Measurements from ENCODE around the gene GPC5. TPM values are rescaled to one million over a fixed set of nuclear protein-coding genes. Genes with fewer than 3 reads are reported as not detected.

The GPC5 gene
- total RNA-seq, 1 donor from 2014 or later = 0.57 TPM

- Mint-ChIP-seq H3K27me3 (no peaks in the 10 kb centered on the region), H3K27ac (no peak overlapping the region), H3K36me3 (ENCODE audit: insufficient read depth) (no peaks in the 10 kb centered on the region), H3K9me3 (ENCODE audit: low read depth) (no peaks in the 10 kb centered on the region), H3K4me1 (ENCODE audit: low read depth) (no peaks in the 10 kb centered on the region), H3K4me3 (ENCODE audit: low read depth) (no peak overlapping the region)
- DNase-seq (ENCODE audit: low spot score, unreplicated experiment) = no peak
- TF ChIP-seq, protein P1, sequence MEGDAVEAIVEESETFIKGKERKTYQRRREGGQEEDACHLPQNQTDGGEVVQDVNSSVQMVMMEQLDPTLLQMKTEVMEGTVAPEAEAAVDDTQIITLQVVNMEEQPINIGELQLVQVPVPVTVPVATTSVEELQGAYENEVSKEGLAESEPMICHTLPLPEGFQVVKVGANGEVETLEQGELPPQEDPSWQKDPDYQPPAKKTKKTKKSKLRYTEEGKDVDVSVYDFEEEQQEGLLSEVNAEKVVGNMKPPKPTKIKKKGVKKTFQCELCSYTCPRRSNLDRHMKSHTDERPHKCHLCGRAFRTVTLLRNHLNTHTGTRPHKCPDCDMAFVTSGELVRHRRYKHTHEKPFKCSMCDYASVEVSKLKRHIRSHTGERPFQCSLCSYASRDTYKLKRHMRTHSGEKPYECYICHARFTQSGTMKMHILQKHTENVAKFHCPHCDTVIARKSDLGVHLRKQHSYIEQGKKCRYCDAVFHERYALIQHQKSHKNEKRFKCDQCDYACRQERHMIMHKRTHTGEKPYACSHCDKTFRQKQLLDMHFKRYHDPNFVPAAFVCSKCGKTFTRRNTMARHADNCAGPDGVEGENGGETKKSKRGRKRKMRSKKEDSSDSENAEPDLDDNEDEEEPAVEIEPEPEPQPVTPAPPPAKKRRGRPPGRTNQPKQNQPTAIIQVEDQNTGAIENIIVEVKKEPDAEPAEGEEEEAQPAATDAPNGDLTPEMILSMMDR (IDR thresholded peaks at IDR 0.05; ENCODE audit: unreplicated experiment) = no peak
These were observed 27.9 kb upstream of the GPC5 start for GRCh38 chr13:91370501-91370900.

- DNase-seq (ENCODE audit: low spot score, unreplicated experiment) = no peak
- H3K27me3 Mint-ChIP-seq = no peaks in the 10 kb centered on the region
- no peak overlapping the region for H3K4me3 Mint-ChIP-seq (ENCODE audit: low read depth)
- H3K9me3 Mint-ChIP-seq (ENCODE audit: low read depth) = no peaks in the 10 kb centered on the region
- H3K4me1 Mint-ChIP-seq (ENCODE audit: low read depth) = no peaks in the 10 kb centered on the region
- TF ChIP-seq, protein P1 (IDR thresholded peaks at IDR 0.05; ENCODE audit: unreplicated experiment) = no peak
- H3K27ac Mint-ChIP-seq = no peak overlapping the region
- H3K36me3 Mint-ChIP-seq (ENCODE audit: insufficient read depth) = no peaks in the 10 kb centered on the region
These were observed 25.5 kb upstream of the GPC5 start for GRCh38 chr13:91372911-91373310.

GRCh38 chr13:91375116-91375729 is 23.2 kb upstream of the GPC5 start:
- DNase-seq (ENCODE audit: low spot score, unreplicated experiment) = no peak
- H3K4me1 Mint-ChIP-seq (ENCODE audit: low read depth) = no peaks in the 10 kb centered on the region
- H3K27ac Mint-ChIP-seq = no peak overlapping the region
- no peaks in the 10 kb centered on the region for H3K36me3 Mint-ChIP-seq (ENCODE audit: insufficient read depth)
- H3K4me3 Mint-ChIP-seq (ENCODE audit: low read depth) = no peak overlapping the region
- TF ChIP-seq, protein P1 (IDR thresholded peaks at IDR 0.05; ENCODE audit: unreplicated experiment) = peak; percentile 45
- no peaks in the 10 kb centered on the region for H3K27me3 Mint-ChIP-seq
- H3K9me3 Mint-ChIP-seq (ENCODE audit: low read depth) = no peaks in the 10 kb centered on the region

DNA sequence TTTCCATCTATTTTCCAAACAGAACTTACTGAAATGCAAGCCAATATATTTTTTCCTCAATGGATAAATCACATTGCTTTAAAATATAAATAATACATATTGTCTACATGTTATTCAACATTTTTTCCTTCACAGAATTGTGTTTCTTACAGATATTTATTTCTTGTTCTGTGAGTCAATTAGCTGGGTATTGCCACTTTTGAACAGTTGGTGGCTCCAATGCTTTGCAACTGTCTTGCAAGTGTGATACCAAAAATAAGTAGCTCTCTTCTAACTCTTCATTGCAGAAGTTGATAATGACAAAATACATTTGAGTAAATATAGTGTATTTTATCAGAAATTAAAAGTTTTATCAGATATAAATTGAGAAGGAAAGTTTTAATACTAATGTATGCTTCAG is 17.1 kb upstream of the GPC5 start:
- H3K4me1 Mint-ChIP-seq (ENCODE audit: low read depth) = no peaks in the 10 kb centered on the region
- H3K9me3 Mint-ChIP-seq (ENCODE audit: low read depth) = no peaks in the 10 kb centered on the region
- H3K4me3 Mint-ChIP-seq (ENCODE audit: low read depth) = no peak overlapping the region
- TF ChIP-seq, protein P1 (IDR thresholded peaks at IDR 0.05; ENCODE audit: unreplicated experiment) = peak; percentile 50
- H3K36me3 Mint-ChIP-seq (ENCODE audit: insufficient read depth) = no peaks in the 10 kb centered on the region
- H3K27me3 Mint-ChIP-seq = peaks cover 10% of the 10 kb centered on the region
- DNase-seq (ENCODE audit: low spot score, unreplicated experiment) = no peak
- no peak overlapping the region for H3K27ac Mint-ChIP-seq

DNA sequence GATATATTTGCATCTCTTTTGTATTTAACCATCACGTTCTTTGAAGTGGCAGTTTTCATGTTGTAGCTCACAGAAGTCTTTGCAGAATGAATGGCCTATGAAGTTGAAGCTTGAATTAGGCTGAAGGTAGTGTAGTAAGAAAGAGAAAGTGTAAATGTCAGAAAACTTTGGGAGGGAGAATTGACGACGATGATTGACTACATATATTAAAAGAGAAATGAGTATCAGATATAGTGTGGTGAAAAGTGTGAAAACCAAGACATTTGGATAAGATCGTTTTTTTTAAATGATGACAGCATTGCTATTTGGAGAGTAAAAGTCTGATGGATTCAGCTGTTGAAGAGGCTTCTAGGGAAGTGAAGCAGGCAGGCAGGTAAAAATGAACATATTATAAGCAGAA is 14.6 kb upstream of the GPC5 start:
- no peaks in the 10 kb centered on the region for H3K36me3 Mint-ChIP-seq (ENCODE audit: insufficient read depth)
- H3K4me1 Mint-ChIP-seq (ENCODE audit: low read depth) = no peaks in the 10 kb centered on the region
- TF ChIP-seq, protein P1 (IDR thresholded peaks at IDR 0.05; ENCODE audit: unreplicated experiment) = no peak
- no peak overlapping the region for H3K27ac Mint-ChIP-seq
- no peak overlapping the region for H3K4me3 Mint-ChIP-seq (ENCODE audit: low read depth)
- no peak for DNase-seq (ENCODE audit: low spot score, unreplicated experiment)
- no peaks in the 10 kb centered on the region for H3K9me3 Mint-ChIP-seq (ENCODE audit: low read depth)
- peaks cover 12% of the 10 kb centered on the region for H3K27me3 Mint-ChIP-seq

All from progenitor cell of endocrine pancreas (in vitro differentiated cells).